Measurements from ENCODE around the gene SMDT1.
"Not testable (repeated sequence)": the region's sequence is repeated elsewhere in the genome, so short reads cannot be mapped to it uniquely, and the experiment has no call there.

The SMDT1 gene

GRCh38 chr22:42070517-42071422 lies 8.7 kb upstream of the SMDT1 start, which contains the start of gene NAGA:
NAGA (minus strand) TSS chr22:42070812; CDS start chr22:42070297, 515 bp downstream.
- DNase-seq (ENCODE audit: low read depth in 2 of 2): peak; percentile 88

- DNase-seq (ENCODE audit: low read depth in 2 of 2): not testable (repeated sequence)
Observed at GRCh38 chr22:42071508-42071907, 8.0 kb upstream of the SMDT1 start.

- no peak for DNase-seq (ENCODE audit: low read depth in 2 of 2)
Observed at GRCh38 chr22:42072606-42073330, 6.7 kb upstream of the SMDT1 start.

- DNase-seq (ENCODE audit: low read depth in 2 of 2): no peak
Observed at GRCh38 chr22:42073621-42074041, 5.9 kb upstream of the SMDT1 start.

GRCh38 chr22:42074132-42074811 lies 5.2 kb upstream of the SMDT1 start, which contains the start of gene PHETA2:
PHETA2 (plus strand) TSS chr22:42074248; CDS start chr22:42077294, 3,046 bp downstream.
- DNase-seq (ENCODE audit: low read depth in 2 of 2): peak; percentile 31 to 50

GRCh38 chr22:42074846-42075676 lies 4.4 kb upstream of the SMDT1 start:
- no peak for DNase-seq (ENCODE audit: low read depth in 2 of 2)

GRCh38 chr22:42076764-42077485 lies 2.6 kb upstream of the SMDT1 start:
- DNase-seq (ENCODE audit: low read depth in 2 of 2): no peak

- no peak for DNase-seq (ENCODE audit: low read depth in 2 of 2)
Observed at GRCh38 chr22:42077486-42078125, 1.9 kb upstream of the SMDT1 start.

GRCh38 chr22:42078469-42079318 lies 806 bp upstream of the SMDT1 start:
- DNase-seq (ENCODE audit: low read depth in 2 of 2): no peak

- no peak for DNase-seq (ENCODE audit: low read depth in 2 of 2)
Observed at GRCh38 chr22:42080287-42080686, 787 bp downstream of the SMDT1 start.

- DNase-seq (ENCODE audit: low read depth in 2 of 2): no peak
Observed at GRCh38 chr22:42083119-42083518, 3.6 kb downstream of the SMDT1 start.

GRCh38 chr22:42084874-42085273 lies 5.4 kb downstream of the SMDT1 start:
- no peak for DNase-seq (ENCODE audit: low read depth in 2 of 2)

GRCh38 chr22:42086051-42086450 lies 6.6 kb downstream of the SMDT1 start:
- DNase-seq (ENCODE audit: low read depth in 2 of 2): no peak

GRCh38 chr22:42090596-42091454 lies 11.3 kb downstream of the SMDT1 start, which contains the start of gene NDUFA6:
NDUFA6 (minus strand) TSS chr22:42090772; CDS start chr22:42090744, 28 bp downstream.
- peak; percentile 99 for DNase-seq (ENCODE audit: low read depth in 2 of 2)

GRCh38 chr22:42091455-42091782 lies 11.9 kb downstream of the SMDT1 start:
- DNase-seq (ENCODE audit: low read depth in 2 of 2): no peak

- DNase-seq (ENCODE audit: low read depth in 2 of 2): no peak
Observed at GRCh38 chr22:42101199-42101598, 21.7 kb downstream of the SMDT1 start.

- not testable (repeated sequence) for DNase-seq (ENCODE audit: low read depth in 2 of 2)
Observed at GRCh38 chr22:42104332-42104860, 24.9 kb downstream of the SMDT1 start.

- DNase-seq (ENCODE audit: low read depth in 2 of 2): no peak
Observed at GRCh38 chr22:42108848-42109247, 29.3 kb downstream of the SMDT1 start.
